ENCODE results near the gene MOGAT3. TPM values are rescaled to one million over a fixed set of nuclear protein-coding genes. Genes with fewer than 3 reads are reported as not detected.
A peak's percentile ranks its signal among the peaks of the same experiment; 100 is the strongest.

Gene MOGAT3
- total and polyA plus RNA-seq, 9 of the 15 experiments (the other 6 are each of a cell fraction or from before 2014, with no cell fraction given), result 0.07 to 0.17 (median 0.13) TPM; not detected in 6

- TF ChIP-seq ATF2 (CRISPR knock-in tag; IDR thresholded peaks at IDR 0.05) (no peak), SIN3B (IDR thresholded peaks at IDR 0.05; ENCODE audit: low read depth) (no peak), POLR2AphosphoS2 (IDR thresholded peaks at IDR 0.05; ENCODE audit: low read length) (no peak), CXXC5 (CRISPR knock-in tag; IDR thresholded peaks at IDR 0.05) (0 out of 2 replicates have a peak, but pooled peaks have one; percentile 69), E2F4 (CRISPR knock-in tag; IDR thresholded peaks at IDR 0.05; ENCODE audit: low read depth) (no peak), OTX1 (CRISPR knock-in tag; IDR thresholded peaks at IDR 0.05) (no peak; the same call in 1 of the 2 replicates), ZNF143 (CRISPR knock-in tag; IDR thresholded peaks at IDR 0.05) (no peak), EGR1 (conservative IDR thresholded peaks at IDR 0.05) (peak; percentile 17; the same call in 1 of the 2 replicates), ELF1 (tag; IDR thresholded peaks at IDR 0.05) (no peak), CSDE1 (IDR thresholded peaks at IDR 0.05) (no peak), SAFB (IDR thresholded peaks at IDR 0.05; ENCODE audit: borderline replicate concordance, low read depth, low read length) (no peak), ELF4 (CRISPR knock-in tag; IDR thresholded peaks at IDR 0.05) (no peak), PHF21A (IDR thresholded peaks at IDR 0.05; ENCODE audit: borderline replicate concordance, low read depth) (no peak), CEBPZ (IDR thresholded peaks at IDR 0.05; ENCODE audit: borderline replicate concordance, low read depth, low read length) (no peak), AFF1 (IDR thresholded peaks at IDR 0.05; ENCODE audit: low read depth in 1 of 2, partially characterized antibody in 2 of 2) (no peak), ZNF280A (IDR thresholded peaks at IDR 0.05; ENCODE audit: low read depth, partially characterized antibody) (no peak)
Observed at GRCh38 chr7:101243646-101244374, 43.0 kb upstream of the MOGAT3 start (continued).

Measured in K562 (cell line).